KMS-11 (cell line): ENCODE data around the gene KCNH2.

Experiments used
- H2AFZ ChIP-seq: fragments of 200-600 bp; sonication (generic); 2 replicates; pipeline ENCODE4 v1.6.1; 2016; ENCODE audit warnings: antibody characterized with exemption, mixed run types, low read depth
- H3K27ac ChIP-seq: fragments of 200-600 bp; sonication (generic); 2 replicates; pipeline ENCODE4 v1.6.1; 2016; ENCODE audit warnings: mild to moderate bottlenecking, mixed run types
- H3K27me3 ChIP-seq: fragments of 200-600 bp; sonication (generic); 2 replicates; pipeline ENCODE4 v1.6.1; 2017; ENCODE audit warnings: mild to moderate bottlenecking, low read depth, mixed run types, moderate library complexity; ENCODE audit not compliant: insufficient read depth
- H3K36me3 ChIP-seq: fragments of 200-600 bp; sonication (generic); 2 replicates; pipeline ENCODE4 v1.6.1; 2017; ENCODE audit warnings: mild to moderate bottlenecking, mixed run types; ENCODE audit not compliant: insufficient read depth
- H3K4me1 ChIP-seq: fragments of 200-600 bp; sonication (generic); 2 replicates; pipeline ENCODE4 v1.6.1; 2016; ENCODE audit warnings: mild to moderate bottlenecking, low read depth, mixed run types; ENCODE audit not compliant: poor library complexity, severe bottlenecking
- H3K4me2 ChIP-seq: fragments of 200-600 bp; sonication (generic); 2 replicates; pipeline ENCODE4 v1.7.0; 2016; ENCODE audit warnings: mild to moderate bottlenecking, mixed run types
- H3K4me3 ChIP-seq: fragments of 200-600 bp; sonication (generic); IDR thresholded peaks from 2 replicates; pipeline ENCODE4 v1.6.1; 2017; ENCODE audit warnings: low read depth, low read length, mixed read lengths; ENCODE audit not compliant: insufficient read depth
- H3K79me2 ChIP-seq: fragments of 200-600 bp; sonication (generic); 2 replicates; pipeline ENCODE4 v1.6.1; 2016; ENCODE audit warnings: low read depth, mixed run types; ENCODE audit not compliant: insufficient read depth
- H3K9ac ChIP-seq: fragments of 200-600 bp; sonication (generic); 2 replicates; pipeline ENCODE4 v1.6.1; 2016; ENCODE audit warnings: mild to moderate bottlenecking, mixed run types
- H4K20me1 ChIP-seq: fragments of 200-600 bp; sonication (generic); 2 replicates; pipeline ENCODE4 v1.6.1; 2016; ENCODE audit warnings: mild to moderate bottlenecking, mixed run types; ENCODE audit not compliant: insufficient read depth
- TF ChIP-seq, protein P1 (sequence below): fragments of 200-600 bp; sonication (generic); conservative IDR thresholded peaks from 2 replicates; pipeline ENCODE4 v1.6.1; 2017; ENCODE audit warnings: low read depth, mild to moderate bottlenecking, antibody characterized with exemption, low read length, moderate library complexity, mixed read lengths

Gene KCNH2

DNA sequence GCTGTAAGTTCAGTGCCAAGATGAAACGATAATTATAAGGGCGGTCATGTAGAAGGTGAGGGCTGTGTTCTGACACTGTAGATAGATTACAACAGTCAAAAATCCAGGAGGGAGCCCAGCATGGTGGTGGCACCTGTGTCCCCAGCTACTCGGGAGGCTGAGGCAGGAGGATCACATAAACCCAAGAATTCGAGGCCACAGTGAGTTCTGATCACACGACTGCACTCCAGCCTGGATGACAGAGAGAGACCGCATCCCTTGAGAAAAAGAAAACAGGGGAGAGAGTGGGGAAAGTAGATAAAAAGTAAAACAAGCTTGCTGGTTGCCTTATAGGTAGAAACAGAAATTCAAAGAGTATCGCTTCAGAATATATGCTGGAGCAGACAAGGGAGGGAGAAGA lies 52.1 kb downstream of the KCNH2 start:
- H2AFZ ChIP-seq = no peak overlapping the region
- H3K36me3 ChIP-seq = no peaks in the 10 kb centered on the region
- TF ChIP-seq, protein P1, sequence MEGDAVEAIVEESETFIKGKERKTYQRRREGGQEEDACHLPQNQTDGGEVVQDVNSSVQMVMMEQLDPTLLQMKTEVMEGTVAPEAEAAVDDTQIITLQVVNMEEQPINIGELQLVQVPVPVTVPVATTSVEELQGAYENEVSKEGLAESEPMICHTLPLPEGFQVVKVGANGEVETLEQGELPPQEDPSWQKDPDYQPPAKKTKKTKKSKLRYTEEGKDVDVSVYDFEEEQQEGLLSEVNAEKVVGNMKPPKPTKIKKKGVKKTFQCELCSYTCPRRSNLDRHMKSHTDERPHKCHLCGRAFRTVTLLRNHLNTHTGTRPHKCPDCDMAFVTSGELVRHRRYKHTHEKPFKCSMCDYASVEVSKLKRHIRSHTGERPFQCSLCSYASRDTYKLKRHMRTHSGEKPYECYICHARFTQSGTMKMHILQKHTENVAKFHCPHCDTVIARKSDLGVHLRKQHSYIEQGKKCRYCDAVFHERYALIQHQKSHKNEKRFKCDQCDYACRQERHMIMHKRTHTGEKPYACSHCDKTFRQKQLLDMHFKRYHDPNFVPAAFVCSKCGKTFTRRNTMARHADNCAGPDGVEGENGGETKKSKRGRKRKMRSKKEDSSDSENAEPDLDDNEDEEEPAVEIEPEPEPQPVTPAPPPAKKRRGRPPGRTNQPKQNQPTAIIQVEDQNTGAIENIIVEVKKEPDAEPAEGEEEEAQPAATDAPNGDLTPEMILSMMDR = no peak
- H3K27ac ChIP-seq = no peak overlapping the region
- H4K20me1 ChIP-seq = no peaks in the 10 kb centered on the region
- H3K4me3 ChIP-seq = no peak overlapping the region
- H3K4me2 ChIP-seq = no peak overlapping the region
- no peaks in the 10 kb centered on the region for H3K4me1 ChIP-seq
- H3K79me2 ChIP-seq = no peaks in the 10 kb centered on the region
- H3K9ac ChIP-seq = no peak overlapping the region
- H3K27me3 ChIP-seq = no peaks in the 10 kb centered on the region

DNA sequence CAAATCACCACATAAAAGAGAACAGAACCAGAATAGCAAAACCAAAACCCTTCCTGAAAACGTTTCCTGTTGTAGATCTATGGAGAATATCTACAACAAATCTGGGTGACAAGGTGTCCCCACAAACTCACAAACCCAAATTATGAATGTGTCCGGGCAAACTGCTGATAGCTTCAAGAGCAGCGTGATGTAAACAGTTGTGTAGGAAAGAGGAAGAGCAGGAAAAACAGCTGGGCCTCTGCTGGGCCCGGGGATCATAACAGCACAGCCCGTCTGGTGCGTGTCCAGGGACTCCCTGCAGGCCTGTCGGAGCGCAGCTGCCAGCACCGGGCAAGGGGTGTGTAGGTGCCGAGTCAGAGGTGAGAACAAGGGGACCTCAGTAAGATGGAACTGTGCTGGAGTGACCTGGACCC lies 53.7 kb downstream of the KCNH2 start:
- Histone ChIP-seq H3K79me2 (no peaks in the 10 kb centered on the region), H3K27me3 (no peaks in the 10 kb centered on the region), H3K9ac (no peak overlapping the region), H2AFZ (no peak overlapping the region), H3K36me3 (no peaks in the 10 kb centered on the region), H3K4me3 (no peak overlapping the region), H3K4me2 (no peak overlapping the region), H3K4me1 (no peaks in the 10 kb centered on the region), H3K27ac (no peak overlapping the region), H4K20me1 (no peaks in the 10 kb centered on the region)
- TF ChIP-seq, protein P1 = no peak

- no peak overlapping the region for H3K4me2 ChIP-seq
- H3K27ac ChIP-seq = no peak overlapping the region
- H3K9ac ChIP-seq = no peak overlapping the region
- no peaks in the 10 kb centered on the region for H3K79me2 ChIP-seq
- TF ChIP-seq, protein P1 = no peak
- no peaks in the 10 kb centered on the region for H3K4me1 ChIP-seq
- no peak overlapping the region for H2AFZ ChIP-seq
- H3K4me3 ChIP-seq = no peak overlapping the region
- H3K36me3 ChIP-seq = no peaks in the 10 kb centered on the region
- H4K20me1 ChIP-seq = no peaks in the 10 kb centered on the region
- H3K27me3 ChIP-seq = no peaks in the 10 kb centered on the region
These were observed 54.3 kb downstream of the KCNH2 start for GRCh38 chr7:150923802-150924201.

- Histone ChIP-seq H3K27me3 (no peaks in the 10 kb centered on the region), H3K36me3 (no peaks in the 10 kb centered on the region), H3K4me1 (no peaks in the 10 kb centered on the region), H3K4me2 (no peak overlapping the region), H2AFZ (no peak overlapping the region), H3K79me2 (no peaks in the 10 kb centered on the region), H3K9ac (no peak overlapping the region), H3K27ac (no peak overlapping the region), H4K20me1 (no peaks in the 10 kb centered on the region), H3K4me3 (no peak overlapping the region)
- TF ChIP-seq, protein P1 = no peak
These were observed 54.9 kb downstream of the KCNH2 start for GRCh38 chr7:150923196-150923595.

DNA sequence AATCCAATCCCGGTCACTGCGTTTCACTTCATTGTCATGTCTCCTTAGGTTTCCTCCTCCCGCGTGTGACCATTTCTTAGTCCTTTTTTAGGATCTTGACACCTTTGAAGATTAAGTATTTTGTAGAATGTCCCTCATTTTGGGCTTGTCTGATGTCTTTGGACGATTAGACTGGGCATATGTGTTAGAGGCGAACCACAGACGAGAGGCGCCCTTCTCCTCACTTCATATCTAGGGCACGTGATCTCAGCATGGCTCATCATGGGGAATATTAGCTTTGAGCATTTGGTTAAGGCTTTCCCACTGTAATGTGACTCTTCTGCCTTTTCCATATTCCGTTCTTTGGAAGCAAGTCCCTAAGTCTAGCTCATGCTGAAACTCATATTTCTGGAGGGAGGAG lies 59.0 kb downstream of the KCNH2 start:
- no peak overlapping the region for H3K9ac ChIP-seq
- no peaks in the 10 kb centered on the region for H3K27me3 ChIP-seq
- no peak overlapping the region for H2AFZ ChIP-seq
- TF ChIP-seq, protein P1 = no peak
- H3K4me1 ChIP-seq = no peaks in the 10 kb centered on the region
- no peak overlapping the region for H3K4me2 ChIP-seq
- H4K20me1 ChIP-seq = no peaks in the 10 kb centered on the region
- H3K4me3 ChIP-seq = no peak overlapping the region
- H3K79me2 ChIP-seq = no peaks in the 10 kb centered on the region
- H3K27ac ChIP-seq = no peak overlapping the region
- no peaks in the 10 kb centered on the region for H3K36me3 ChIP-seq
